GM12878 (cell line): ENCODE results near the gene RIMBP2.

ENCODE experiments used
- EGR1 ChIP-seq, 2 experiments: IDR thresholded peaks; 1 replicate in 1 of 2; 2 replicates in 1 of 2; pipeline ENCODE4 v1.6.1; 2011 to 2012; ENCODE audit warnings: low read depth in 2 of 2, low read length in 2 of 2, borderline replicate concordance in 1 of 2, mild to moderate bottlenecking in 1 of 2, moderate library complexity in 1 of 2
- EP300 ChIP-seq, 2 experiments: fragments of 150-350 bp in 1 of 2; IDR thresholded peaks; 2 replicates each; pipeline ENCODE4 v1.6.1; 2011 to 2012; ENCODE audit warnings: low read depth in 2 of 2, low read length in 2 of 2, borderline replicate concordance in 1 of 2, improper control_type of control experiment in 1 of 2, inconsistent platforms in 1 of 2; ENCODE audit not compliant: control insufficient read depth in 1 of 2
- HDAC2 ChIP-seq: fragments of 200-600 bp; sonication (generic); IDR thresholded peaks from 2 replicates; pipeline ENCODE4 v1.6.1; 2017
- KLF5 ChIP-seq: fragments of 450-650 bp; IDR thresholded peaks from 2 replicates; pipeline ENCODE4 v1.6.1; 2014; ENCODE audit warnings: mild to moderate bottlenecking; ENCODE audit not compliant: partially characterized antibody
- NFYB ChIP-seq: IDR thresholded peaks from 2 replicates; pipeline ENCODE4 v1.6.1; 2011; ENCODE audit warnings: low read depth, mild to moderate bottlenecking, low read length, improper control_type of control experiment, moderate library complexity; ENCODE audit not compliant: insufficient read depth
- TF ChIP-seq, protein P1 (sequence below): IDR thresholded peaks from 2 replicates; pipeline ENCODE4 v1.6.1; 2012; ENCODE audit warnings: mild to moderate bottlenecking, low read depth, low read length
- TF ChIP-seq, protein P2 (sequence below), 3 experiments: IDR thresholded peaks in 2 of 3; conservative IDR thresholded peaks in 1 of 3; 2 replicates each; pipeline ENCODE4 v1.5.1; 2011; ENCODE audit warnings: low read depth in 3 of 3, low read length in 3 of 3, mild to moderate bottlenecking in 3 of 3, control low read depth in 2 of 3, moderate library complexity in 2 of 3, inconsistent platforms in 1 of 3, mixed read lengths in 1 of 3; ENCODE audit not compliant: control insufficient read depth in 2 of 3, insufficient read depth in 1 of 3; ENCODE audit errors: extremely low read depth in 1 of 3

DNA sequence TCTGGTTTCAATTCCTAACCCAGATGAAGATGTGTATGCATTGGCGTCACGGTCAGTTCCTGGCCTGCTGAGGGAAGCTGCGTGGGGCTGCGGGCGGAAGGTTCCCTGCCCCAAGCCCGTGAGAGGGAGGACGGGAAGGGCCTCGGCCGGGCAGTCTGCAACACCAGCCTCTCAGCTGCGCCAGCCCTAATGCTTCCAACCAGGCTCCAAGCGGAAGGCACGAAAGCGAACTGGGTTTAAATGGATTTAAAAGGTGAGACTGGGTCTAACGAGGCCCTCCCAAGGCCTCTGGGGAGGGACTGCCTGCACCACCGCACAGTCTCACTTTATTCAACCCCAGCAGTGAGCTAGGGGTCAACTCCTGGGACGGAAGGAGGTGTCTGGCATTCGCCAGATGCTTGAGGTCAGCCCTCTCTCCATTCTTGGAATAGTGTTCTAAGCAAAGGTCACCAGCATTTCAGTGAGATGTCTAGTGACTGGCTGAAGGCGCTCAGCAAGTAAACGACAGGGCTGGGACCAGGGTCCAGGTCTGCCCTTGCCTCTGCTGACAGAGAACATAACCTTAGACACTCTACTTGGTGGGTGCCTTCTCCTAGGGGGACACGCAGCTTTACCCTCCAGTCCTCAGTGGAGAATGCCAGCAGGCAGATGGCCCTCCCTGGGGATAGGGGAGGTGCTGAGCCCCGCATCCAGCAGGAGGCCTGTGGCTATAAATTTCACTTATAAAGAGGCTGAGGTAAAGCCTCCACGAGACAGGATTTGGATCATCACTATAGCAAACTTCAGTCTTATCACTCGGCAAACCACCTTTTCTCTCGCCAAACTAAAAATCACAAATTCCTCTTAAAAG lies 286.2 kb downstream of the RIMBP2 start:
- TF ChIP-seq NFYB: no peak
- TF ChIP-seq HDAC2: no peak
- TF ChIP-seq KLF5: no peak
- TF ChIP-seq EP300 (IDR thresholded peaks at IDR 0.05; ENCODE audit: borderline replicate concordance in 1 of 2, control insufficient read depth in 1 of 2, low read depth in 2 of 2, low read length in 2 of 2): no peak
- TF ChIP-seq, protein P1, sequence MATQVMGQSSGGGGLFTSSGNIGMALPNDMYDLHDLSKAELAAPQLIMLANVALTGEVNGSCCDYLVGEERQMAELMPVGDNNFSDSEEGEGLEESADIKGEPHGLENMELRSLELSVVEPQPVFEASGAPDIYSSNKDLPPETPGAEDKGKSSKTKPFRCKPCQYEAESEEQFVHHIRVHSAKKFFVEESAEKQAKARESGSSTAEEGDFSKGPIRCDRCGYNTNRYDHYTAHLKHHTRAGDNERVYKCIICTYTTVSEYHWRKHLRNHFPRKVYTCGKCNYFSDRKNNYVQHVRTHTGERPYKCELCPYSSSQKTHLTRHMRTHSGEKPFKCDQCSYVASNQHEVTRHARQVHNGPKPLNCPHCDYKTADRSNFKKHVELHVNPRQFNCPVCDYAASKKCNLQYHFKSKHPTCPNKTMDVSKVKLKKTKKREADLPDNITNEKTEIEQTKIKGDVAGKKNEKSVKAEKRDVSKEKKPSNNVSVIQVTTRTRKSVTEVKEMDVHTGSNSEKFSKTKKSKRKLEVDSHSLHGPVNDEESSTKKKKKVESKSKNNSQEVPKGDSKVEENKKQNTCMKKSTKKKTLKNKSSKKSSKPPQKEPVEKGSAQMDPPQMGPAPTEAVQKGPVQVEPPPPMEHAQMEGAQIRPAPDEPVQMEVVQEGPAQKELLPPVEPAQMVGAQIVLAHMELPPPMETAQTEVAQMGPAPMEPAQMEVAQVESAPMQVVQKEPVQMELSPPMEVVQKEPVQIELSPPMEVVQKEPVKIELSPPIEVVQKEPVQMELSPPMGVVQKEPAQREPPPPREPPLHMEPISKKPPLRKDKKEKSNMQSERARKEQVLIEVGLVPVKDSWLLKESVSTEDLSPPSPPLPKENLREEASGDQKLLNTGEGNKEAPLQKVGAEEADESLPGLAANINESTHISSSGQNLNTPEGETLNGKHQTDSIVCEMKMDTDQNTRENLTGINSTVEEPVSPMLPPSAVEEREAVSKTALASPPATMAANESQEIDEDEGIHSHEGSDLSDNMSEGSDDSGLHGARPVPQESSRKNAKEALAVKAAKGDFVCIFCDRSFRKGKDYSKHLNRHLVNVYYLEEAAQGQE: no peak
- TF ChIP-seq EGR1 (IDR thresholded peaks at IDR 0.05; ENCODE audit: borderline replicate concordance in 1 of 2, low read depth in 2 of 2, low read length in 2 of 2): no peak
- TF ChIP-seq, protein P2, sequence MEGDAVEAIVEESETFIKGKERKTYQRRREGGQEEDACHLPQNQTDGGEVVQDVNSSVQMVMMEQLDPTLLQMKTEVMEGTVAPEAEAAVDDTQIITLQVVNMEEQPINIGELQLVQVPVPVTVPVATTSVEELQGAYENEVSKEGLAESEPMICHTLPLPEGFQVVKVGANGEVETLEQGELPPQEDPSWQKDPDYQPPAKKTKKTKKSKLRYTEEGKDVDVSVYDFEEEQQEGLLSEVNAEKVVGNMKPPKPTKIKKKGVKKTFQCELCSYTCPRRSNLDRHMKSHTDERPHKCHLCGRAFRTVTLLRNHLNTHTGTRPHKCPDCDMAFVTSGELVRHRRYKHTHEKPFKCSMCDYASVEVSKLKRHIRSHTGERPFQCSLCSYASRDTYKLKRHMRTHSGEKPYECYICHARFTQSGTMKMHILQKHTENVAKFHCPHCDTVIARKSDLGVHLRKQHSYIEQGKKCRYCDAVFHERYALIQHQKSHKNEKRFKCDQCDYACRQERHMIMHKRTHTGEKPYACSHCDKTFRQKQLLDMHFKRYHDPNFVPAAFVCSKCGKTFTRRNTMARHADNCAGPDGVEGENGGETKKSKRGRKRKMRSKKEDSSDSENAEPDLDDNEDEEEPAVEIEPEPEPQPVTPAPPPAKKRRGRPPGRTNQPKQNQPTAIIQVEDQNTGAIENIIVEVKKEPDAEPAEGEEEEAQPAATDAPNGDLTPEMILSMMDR (IDR thresholded peaks at IDR 0.05 in 2 of 3, conservative IDR thresholded peaks at IDR 0.05 in 1 of 3; ENCODE audit: control insufficient read depth in 2 of 3, extremely low read depth in 1 of 3, insufficient read depth in 1 of 3, low read depth in 3 of 3, low read length in 3 of 3): no peak
